Measurements from ENCODE around the gene MORC3. TPM values are rescaled to one million over a fixed set of nuclear protein-coding genes. Genes with fewer than 3 reads are reported as not detected.

MORC3 gene
- total and polyA plus RNA-seq, 2 donors (not counting 1 experiment from before 2014, with no cell fraction given) = 44.9 to 104 TPM

- DNase-seq (no peak), ATAC-seq (ENCODE audit: low read depth) (no peak)
- Mint-ChIP-seq H3K4me1 (no peaks in the 10 kb centered on the region), H3K27ac (no peak overlapping the region), H3K9me3 (ENCODE audit: insufficient read depth) (no peaks in the 10 kb centered on the region), H3K27me3 (no peaks in the 10 kb centered on the region), H3K4me3 (no peak overlapping the region)
- intact Hi-C loops (cut with micrococcal nuclease) = no loop called here
- Histone ChIP-seq H3K79me2 (ENCODE audit: control insufficient read depth, insufficient read depth, low read length) (no peaks in the 10 kb centered on the region), H3K27ac (ENCODE audit: low read length in 2 of 2) (no peak overlapping the region), H3K27me3 (replicated peaks in 1 of 4; ENCODE audit: control extremely low read depth in 1 of 4, control insufficient read depth in 3 of 4, insufficient read depth in 4 of 4, low read length in 3 of 4) (no peaks in the 10 kb centered on the region), H3K4me3 (ENCODE audit: control extremely low read depth in 1 of 5, extremely low read depth in 1 of 5, insufficient read depth in 1 of 5, low read depth in 2 of 5, low read length in 4 of 5) (no peak overlapping the region), H2AFZ (ENCODE audit: insufficient read depth, low read depth, low read length, poor library complexity, severe bottlenecking) (no peak overlapping the region), H3K4me2 (replicated peaks; ENCODE audit: low read depth, low read length, poor library complexity, severe bottlenecking) (no peak overlapping the region), H3K9me3 (ENCODE audit: control extremely low read depth in 1 of 3, control insufficient read depth in 2 of 3, insufficient read depth in 1 of 3, low read length in 2 of 3) (no peaks in the 10 kb centered on the region), H3K9ac (ENCODE audit: low read length) (no peak overlapping the region), H4K20me1 (ENCODE audit: control insufficient read depth, insufficient read depth, low read length, poor library complexity, severe bottlenecking) (no peaks in the 10 kb centered on the region), H3K4me1 (ENCODE audit: control insufficient read depth in 2 of 2, insufficient read depth in 2 of 2, low read length in 2 of 2) (no peaks in the 10 kb centered on the region), H3K36me3 (replicated peaks in 1 of 2; ENCODE audit: control extremely low read depth in 1 of 2, control insufficient read depth in 1 of 2, extremely low read depth in 1 of 2, insufficient read depth in 2 of 2, low read length in 1 of 2) (peaks cover 0 to 5% of the 10 kb centered on the region in 2 experiments)
- ChIA-PET POLR2A (no interaction called here), CTCF (no interaction called here)
- WGBS (ENCODE audit: insufficient coverage) = 100% methylated on average over 4 of the region's 10 CpGs
- no peak for TF ChIP-seq CTCF (IDR thresholded peaks at IDR 0.05)
- TF ChIP-seq EZH2 (IDR thresholded peaks at IDR 0.05; ENCODE audit: borderline replicate concordance, insufficient read depth, low read depth, low read length, poor library complexity, severe bottlenecking) = no peak
Measured at GRCh38 chr21:36411301-36411700, 91.3 kb downstream of the MORC3 start.

- H3K9ac ChIP-seq (ENCODE audit: low read length) = no peak overlapping the region
- H2AFZ ChIP-seq (ENCODE audit: insufficient read depth, low read depth, low read length, poor library complexity, severe bottlenecking) = no peak overlapping the region
- H4K20me1 ChIP-seq (ENCODE audit: control insufficient read depth, insufficient read depth, low read length, poor library complexity, severe bottlenecking) = no peaks in the 10 kb centered on the region
- peaks cover 0 to 6% of the 10 kb centered on the region in 2 experiments for H3K36me3 ChIP-seq (replicated peaks in 1 of 2; ENCODE audit: control extremely low read depth in 1 of 2, control insufficient read depth in 1 of 2, extremely low read depth in 1 of 2, insufficient read depth in 2 of 2, low read length in 1 of 2)
- no peak for ATAC-seq (ENCODE audit: low read depth)
- no peaks in the 10 kb centered on the region for H3K9me3 ChIP-seq (ENCODE audit: control extremely low read depth in 1 of 3, control insufficient read depth in 2 of 3, insufficient read depth in 1 of 3, low read length in 2 of 3)
- no peak overlapping the region for H3K27ac Mint-ChIP-seq
- H3K9me3 Mint-ChIP-seq (ENCODE audit: insufficient read depth) = no peaks in the 10 kb centered on the region
- ChIA-PET POLR2A (no interaction called here), CTCF (no interaction called here)
- no peaks in the 10 kb centered on the region for H3K4me1 Mint-ChIP-seq
- 99% methylated on average over 10 of the region's 11 CpGs for WGBS (ENCODE audit: insufficient coverage)
- H3K4me1 ChIP-seq (ENCODE audit: control insufficient read depth in 2 of 2, insufficient read depth in 2 of 2, low read length in 2 of 2) = no peaks in the 10 kb centered on the region
- H3K27ac ChIP-seq (ENCODE audit: low read length in 2 of 2) = no peak overlapping the region
- TF ChIP-seq EZH2 (IDR thresholded peaks at IDR 0.05; ENCODE audit: borderline replicate concordance, insufficient read depth, low read depth, low read length, poor library complexity, severe bottlenecking) = no peak
- TF ChIP-seq CTCF (IDR thresholded peaks at IDR 0.05) = no peak
- no peak overlapping the region for H3K4me3 ChIP-seq (ENCODE audit: control extremely low read depth in 1 of 5, extremely low read depth in 1 of 5, insufficient read depth in 1 of 5, low read depth in 2 of 5, low read length in 4 of 5)
- intact Hi-C loops (cut with micrococcal nuclease) = no loop called here
- no peaks in the 10 kb centered on the region for H3K27me3 Mint-ChIP-seq
- H3K4me2 ChIP-seq (replicated peaks; ENCODE audit: low read depth, low read length, poor library complexity, severe bottlenecking) = no peak overlapping the region
- DNase-seq = no peak
- no peaks in the 10 kb centered on the region for H3K79me2 ChIP-seq (ENCODE audit: control insufficient read depth, insufficient read depth, low read length)
- H3K4me3 Mint-ChIP-seq = no peak overlapping the region
- H3K27me3 ChIP-seq (replicated peaks in 1 of 4; ENCODE audit: control extremely low read depth in 1 of 4, control insufficient read depth in 3 of 4, insufficient read depth in 4 of 4, low read length in 3 of 4) = no peaks in the 10 kb centered on the region
Measured at GRCh38 chr21:36412916-36413315, 92.9 kb downstream of the MORC3 start.

Data from B cell (primary cell).